H1 (cell line): ENCODE results near the gene CDYL. TPM values are rescaled to one million over a fixed set of nuclear protein-coding genes. Genes with fewer than 3 reads are reported as not detected.

Source experiments
- CTCF ChIA-PET: fragments of 300-600 bp; sonication (Branson Sonifier 250); formaldehyde crosslinking; loops from one replicate; lab custom pipeline; 2021; ENCODE audit not compliant: partially characterized antibody; lab: Charles Lee
- POLR2A ChIA-PET: fragments of 300-600 bp; sonication (Branson Sonifier 250); formaldehyde crosslinking; loops from one replicate; lab custom pipeline; 2021; ENCODE audit warnings: inconsistent platforms; ENCODE audit not compliant: partially characterized antibody; lab: Charles Lee
- DNase-seq, 2 experiments: peaks; one replicate each; pipeline versions ENCODE4 v3.0.0 to v3.0.0-alpha.2; 2010 to 2022; ENCODE audit warnings: low spot score in 2 of 2, low read depth in 1 of 2, mixed read lengths in 1 of 2
- FAIRE-seq: peaks from 2 replicates; lab custom pipeline; 2011; peaks lifted over from hg19 to GRCh38; lab: Jason Lieb, UNC
- H2AFZ ChIP-seq: 2 replicates; pipeline ENCODE4 v1.8.1; 2012; ENCODE audit warnings: low read length, inconsistent platforms
- H2AK5ac ChIP-seq: 2 replicates; pipeline ENCODE4 v1.6.1; 2013; ENCODE audit warnings: low read depth, low read length
- H2BK120ac ChIP-seq: replicated peaks from 2 replicates; pipeline ENCODE3; 2013; ENCODE audit warnings: low read depth, low read length, inconsistent platforms
- H2BK12ac ChIP-seq: 2 replicates; pipeline ENCODE4 v1.6.1; 2013; ENCODE audit warnings: low read depth, low read length
- H2BK15ac ChIP-seq: 2 replicates; pipeline ENCODE4 v1.6.1; 2013; ENCODE audit warnings: low read length
- H2BK20ac ChIP-seq: 2 replicates; pipeline ENCODE4 v1.6.1; 2013; ENCODE audit warnings: low read length
- H2BK5ac ChIP-seq: 2 replicates; pipeline ENCODE4 v1.6.1; 2013; ENCODE audit warnings: low read depth, low read length
- H3K14ac ChIP-seq: 2 replicates; pipeline ENCODE4 v1.6.1; 2013; ENCODE audit warnings: inconsistent platforms; ENCODE audit not compliant: insufficient read length
- H3K18ac ChIP-seq: 2 replicates; pipeline ENCODE4 v1.6.1; 2013; ENCODE audit warnings: low read length; ENCODE audit errors: extremely low read depth
- H3K23ac ChIP-seq: 2 replicates; pipeline ENCODE4 v1.6.1; 2013; ENCODE audit warnings: inconsistent platforms; ENCODE audit not compliant: insufficient read length
- H3K23me2 ChIP-seq: 2 replicates; pipeline ENCODE4 v1.6.1; 2013; ENCODE audit warnings: low read depth, low read length
- H3K27ac ChIP-seq: 2 replicates; pipeline ENCODE4 v1.6.1; 2011; ENCODE audit warnings: low read depth, low read length, inconsistent platforms
- H3K27me3 ChIP-seq, 4 experiments: replicated peaks in 1 of 4; 1 replicate in 1 of 4; 2 replicates in 3 of 4; pipeline versions ENCODE4 v1.6.1 to v1.8.1; 2011 to 2013; ENCODE audit warnings: low read length in 3 of 4, mild to moderate bottlenecking in 3 of 4, inconsistent platforms in 2 of 4, mixed read lengths in 2 of 4, moderate library complexity in 1 of 4; ENCODE audit not compliant: control insufficient read depth in 3 of 4, insufficient read depth in 3 of 4; ENCODE audit errors: extremely low read depth in 1 of 4
- H3K36me3 ChIP-seq, 4 experiments: 2 replicates each; pipeline versions ENCODE4 v1.6.1 to v1.8.1; 2011 to 2013; ENCODE audit warnings: mild to moderate bottlenecking in 4 of 4, low read length in 3 of 4, moderate library complexity in 2 of 4, control low read depth in 1 of 4, inconsistent platforms in 1 of 4; ENCODE audit not compliant: insufficient read depth in 4 of 4, control insufficient read depth in 2 of 4
- H3K4ac ChIP-seq: replicated peaks from 2 replicates; pipeline ENCODE3; 2013; ENCODE audit warnings: low read length, low read depth, mixed read lengths, inconsistent platforms; ENCODE audit not compliant: insufficient read length
- H3K4me1 ChIP-seq, 4 experiments: replicated peaks in 1 of 4; 1 replicate in 1 of 4; 2 replicates in 3 of 4; pipeline versions ENCODE4 v1.6.1 to v1.8.1; 2011 to 2013; ENCODE audit warnings: low read length in 3 of 4, inconsistent platforms in 2 of 4, mixed read lengths in 1 of 4; ENCODE audit not compliant: insufficient read depth in 4 of 4, control insufficient read depth in 3 of 4
- H3K4me2 ChIP-seq, 2 experiments: 2 replicates each; pipeline versions ENCODE4 v1.6.1 to v1.8.1; 2011 to 2013; ENCODE audit warnings: low read depth in 2 of 2, low read length in 2 of 2, control low read depth in 1 of 2, inconsistent platforms in 1 of 2, mild to moderate bottlenecking in 1 of 2; ENCODE audit not compliant: insufficient read depth in 1 of 2
- H3K4me3 ChIP-seq, 4 experiments: fragments of 200-600, 300-600 bp in 1 of 4; sonication (generic), shearing (Covaris generic), sonication (Bioruptor Twin) in 1 of 4; 2 replicates each; pipeline versions ENCODE4 v1.5.1 to v1.8.1; 2011 to 2016; ENCODE audit warnings: low read length in 4 of 4, low read depth in 3 of 4, control low read depth in 2 of 4, inconsistent platforms in 2 of 4, mild to moderate bottlenecking in 2 of 4, mixed read lengths in 1 of 4, moderate library complexity in 1 of 4; ENCODE audit not compliant: insufficient read depth in 2 of 4; ENCODE audit errors: extremely low read depth in 1 of 4
- H3K56ac ChIP-seq: replicated peaks from 2 replicates; pipeline ENCODE3; 2013; ENCODE audit warnings: low read depth, mild to moderate bottlenecking, mixed read lengths, low read length, inconsistent platforms; ENCODE audit not compliant: insufficient read length
- H3K79me1 ChIP-seq: 2 replicates; pipeline ENCODE4 v1.6.1; 2013; ENCODE audit warnings: low read depth, low read length, control low read depth
- H3K79me2 ChIP-seq, 2 experiments: 2 replicates each; pipeline versions ENCODE4 v1.6.1 to v1.8.1; 2012 to 2013; ENCODE audit warnings: low read length in 2 of 2, mild to moderate bottlenecking in 2 of 2, inconsistent platforms in 1 of 2; ENCODE audit not compliant: insufficient read depth in 2 of 2, control insufficient read depth in 1 of 2
- H3K9ac ChIP-seq, 4 experiments: replicated peaks in 1 of 4; 1 replicate in 1 of 4; 2 replicates in 3 of 4; pipeline versions ENCODE4 v1.6.1 to v1.8.1; 2011 to 2013; ENCODE audit warnings: low read depth in 3 of 4, low read length in 3 of 4, control low read depth in 2 of 4, mild to moderate bottlenecking in 2 of 4, moderate library complexity in 2 of 4, inconsistent platforms in 1 of 4; ENCODE audit errors: extremely low read depth in 1 of 4
- H3K9me3 ChIP-seq, 2 experiments: 2 replicates each; pipeline versions ENCODE4 v1.6.1 to v1.8.1; 2012 to 2013; ENCODE audit warnings: mild to moderate bottlenecking in 2 of 2, moderate library complexity in 2 of 2, control low read depth in 1 of 2, inconsistent platforms in 1 of 2, low read depth in 1 of 2, low read length in 1 of 2, mixed read lengths in 1 of 2; ENCODE audit not compliant: insufficient read depth in 2 of 2
- H4K20me1 ChIP-seq, 2 experiments: replicated peaks in 1 of 2; 2 replicates each; pipeline versions ENCODE3 to v1.8.1; 2011 to 2013; ENCODE audit warnings: inconsistent platforms in 2 of 2, low read length in 2 of 2, mild to moderate bottlenecking in 1 of 2; ENCODE audit not compliant: insufficient read depth in 2 of 2, control insufficient read depth in 1 of 2
- H4K5ac ChIP-seq: 2 replicates; pipeline ENCODE4 v1.6.1; 2013; ENCODE audit warnings: low read length, low read depth, mixed read lengths, inconsistent platforms; ENCODE audit not compliant: insufficient read length
- H4K8ac ChIP-seq: 2 replicates; pipeline ENCODE4 v1.8.0; 2013; ENCODE audit warnings: mild to moderate bottlenecking, moderate library complexity, low read length, inconsistent platforms; ENCODE audit not compliant: insufficient read depth; ENCODE audit errors: extremely low read depth
- H4K91ac ChIP-seq: replicated peaks from 2 replicates; pipeline ENCODE3; 2013; ENCODE audit warnings: low read length, mixed read lengths, inconsistent platforms; ENCODE audit not compliant: insufficient read length
- MAFK ChIP-seq: IDR thresholded peaks from 2 replicates; pipeline ENCODE4 v1.6.1; 2012; ENCODE audit warnings: low read depth, mild to moderate bottlenecking, improper control_type of control experiment, low read length
- POLR2A ChIP-seq, 2 experiments: IDR thresholded peaks; 1 replicate in 1 of 2; 2 replicates in 1 of 2; pipeline ENCODE4 v1.6.1; 2011; ENCODE audit warnings: low read depth in 2 of 2, low read length in 2 of 2, mild to moderate bottlenecking in 2 of 2; ENCODE audit errors: control extremely low read depth in 1 of 2
- POLR2AphosphoS5 ChIP-seq: IDR thresholded peaks from 2 replicates; pipeline ENCODE4 v1.6.1; 2011; ENCODE audit warnings: low read depth, low read length
- WGBS, 2 experiments: shearing (Covaris generic) in 1 of 2; methylation state at CpG; one replicate each; pipeline versions ENCODE4 v1.1.6 to v1.1.7; 2013 to 2015; ENCODE audit warnings: low lambda C conversion rate in 2 of 2, mixed read lengths in 2 of 2, inconsistent platforms in 1 of 2, low coverage in 1 of 2, missing lambda C conversion rate in 1 of 2; ENCODE audit not compliant: insufficient replicate concordance in 2 of 2, insufficient coverage in 1 of 2, insufficient read length in 1 of 2; ENCODE audit errors: extremely low coverage in 1 of 2, missing lambda C conversion rate in 1 of 2; 5-methylcytosine and 5-hydroxymethylcytosine counted together
- polyA plus RNA-seq, 7 experiments: library from polyadenylated mRNA; depleted of rRNA in 3 of 7; stranded (reverse) in 5 of 7; unstranded in 2 of 7; fragments of >200 nt in 5 of 7; fragments of 200-250 nt in 2 of 7; gene quantifications; 1 replicate in 5 of 7; 2 replicates in 1 of 7; 4 replicates in 1 of 7; pipeline versions ENCODE4 v1.2.1 to v1.2.3, GENCODE V29; 2011 to 2013; ENCODE audit warnings: missing spikeins in 2 of 7, mixed read lengths in 2 of 7
- total RNA-seq: library from RNA; stranded (reverse); fragmentation: NEBNext Ultra II Directional; extraction: Animal tissue kit (Norgen Biotek cat#: 25700); gene quantifications from 2 replicates; pipeline ENCODE4 v1.2.1, GENCODE V29; 2021

The CDYL gene
- total and polyA plus RNA-seq, 2 of the 8 experiments (the other 6 are each of a cell fraction or from before 2014, with no cell fraction given): 56.4 to 119 TPM

- CTCF ChIA-PET: interaction anchor here (0.8 to 2.9 kb wide), 22 partner anchors 7 to 470 kb away, joined by 3 to 10 read pairs (median 4); partner anchors contain the start of gene RPP40
- Histone ChIP-seq H3K4me3 (no peak overlapping the region), H2BK12ac (no peak overlapping the region), H3K36me3 (peaks cover 0 to 29% (median 13%) of the 10 kb centered on the region in 4 experiments; a peak in 6 of 8 replicates), H4K91ac (no peak overlapping the region), H3K14ac (no peak overlapping the region), H3K4ac (no peak overlapping the region), H3K56ac (no peak overlapping the region), H3K18ac (no peak overlapping the region), H2AFZ (no peak overlapping the region), H3K4me1 (no peaks in the 10 kb centered on the region; a peak in 3 of 7 replicates), H4K5ac (no peak overlapping the region), H4K8ac (no peak overlapping the region), H3K4me2 (no peak overlapping the region), H3K27me3 (no peaks in the 10 kb centered on the region), H2BK5ac (no peak overlapping the region), H3K9ac (no peak overlapping the region), H2BK15ac (no peak overlapping the region), H2AK5ac (no peak overlapping the region), H3K79me2 (no peaks in the 10 kb centered on the region), H4K20me1 (peaks cover 2% of the 10 kb centered on the region in 2 experiments), H3K9me3 (no peaks in the 10 kb centered on the region), H3K23me2 (no peaks in the 10 kb centered on the region), H3K27ac (no peak overlapping the region), H3K23ac (no peak overlapping the region), H3K79me1 (no peaks in the 10 kb centered on the region), H2BK20ac (no peak overlapping the region), H2BK120ac (no peak overlapping the region)
- no peak for DNase-seq
- POLR2A ChIA-PET: interaction anchor here (1.5 kb wide), 1 partner anchor 8 kb away, joined by 5 read pairs; no protein-coding TSS in a partner anchor
- FAIRE-seq: no peak
- no peak for TF ChIP-seq MAFK
- peak; percentile 65; the same call in 1 of the 2 replicates for TF ChIP-seq POLR2AphosphoS5
- peak in 1 of 2 experiments; percentile 50; a peak in 2 of 3 replicates for TF ChIP-seq POLR2A (IDR thresholded peaks at IDR 0.05; ENCODE audit: control extremely low read depth in 1 of 2, low read depth in 2 of 2, low read length in 2 of 2)
- 94% methylated on average over 5 of the region's 5 CpGs; no CpG with 5 or more reads in 1 of the 2 experiments for WGBS, 2 experiments
Measured at GRCh38 chr6:4956625-4957024, 180.4 kb downstream of the CDYL start.
